HG03575 (cell line): ENCODE results near the gene QSOX2.
"Not testable (repeated sequence)": the region's sequence is repeated elsewhere in the genome, so short reads cannot be mapped to it uniquely, and the experiment has no call there.

Source experiments
- ATAC-seq: cut with Tn5 transposase; IDR thresholded peaks from one replicate; pipeline ENCODE4 v1.9.1; 2021; ENCODE audit not compliant: unreplicated experiment, insufficient number of reproducible peaks, low FRiP score; ENCODE audit errors: extremely low read depth

Gene QSOX2

DNA sequence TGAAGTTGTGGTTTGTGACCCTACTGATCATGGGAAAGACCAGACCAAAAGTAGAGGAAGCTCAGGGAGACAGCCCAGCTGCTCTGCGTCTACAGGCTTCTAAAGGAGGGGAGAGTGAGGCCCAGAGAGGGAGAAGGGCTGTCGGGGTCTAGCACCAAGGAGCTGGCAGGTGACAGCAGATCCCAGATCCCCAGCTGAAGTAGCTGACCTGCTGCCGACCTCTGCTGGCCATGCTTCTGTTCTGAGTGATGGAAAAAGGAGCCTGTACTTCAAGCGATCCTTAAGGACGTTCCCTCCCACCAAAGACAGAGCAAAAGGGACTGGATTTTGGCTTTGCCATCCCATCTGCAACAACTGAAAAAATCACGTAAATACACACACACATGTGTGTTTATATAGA lies 22.7 kb upstream of the QSOX2 start:
- no peak for ATAC-seq

- no peak for ATAC-seq
Measured at GRCh38 chr9:136267261-136268111, 21.9 kb upstream of the QSOX2 start.

DNA sequence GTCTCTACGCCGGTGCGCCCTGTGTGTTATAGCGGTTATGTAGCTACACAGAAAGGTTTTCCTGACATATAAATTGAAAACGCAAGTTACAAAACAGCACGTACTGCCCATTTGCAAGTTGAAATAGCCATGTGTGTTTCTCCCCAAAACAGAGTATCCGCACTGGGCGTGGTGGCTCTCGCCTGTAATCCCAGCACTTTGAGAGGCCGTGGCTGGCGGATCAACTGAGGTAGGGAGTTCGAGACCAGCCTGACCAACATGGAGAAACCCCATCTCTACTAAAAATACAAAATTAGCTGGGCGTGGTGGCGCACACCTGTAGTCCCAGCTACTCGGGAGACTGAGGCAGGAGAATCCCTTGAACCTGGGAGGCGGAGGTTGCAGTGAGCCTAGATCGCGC lies 21.0 kb upstream of the QSOX2 start:
- ATAC-seq, result not testable (repeated sequence)

DNA sequence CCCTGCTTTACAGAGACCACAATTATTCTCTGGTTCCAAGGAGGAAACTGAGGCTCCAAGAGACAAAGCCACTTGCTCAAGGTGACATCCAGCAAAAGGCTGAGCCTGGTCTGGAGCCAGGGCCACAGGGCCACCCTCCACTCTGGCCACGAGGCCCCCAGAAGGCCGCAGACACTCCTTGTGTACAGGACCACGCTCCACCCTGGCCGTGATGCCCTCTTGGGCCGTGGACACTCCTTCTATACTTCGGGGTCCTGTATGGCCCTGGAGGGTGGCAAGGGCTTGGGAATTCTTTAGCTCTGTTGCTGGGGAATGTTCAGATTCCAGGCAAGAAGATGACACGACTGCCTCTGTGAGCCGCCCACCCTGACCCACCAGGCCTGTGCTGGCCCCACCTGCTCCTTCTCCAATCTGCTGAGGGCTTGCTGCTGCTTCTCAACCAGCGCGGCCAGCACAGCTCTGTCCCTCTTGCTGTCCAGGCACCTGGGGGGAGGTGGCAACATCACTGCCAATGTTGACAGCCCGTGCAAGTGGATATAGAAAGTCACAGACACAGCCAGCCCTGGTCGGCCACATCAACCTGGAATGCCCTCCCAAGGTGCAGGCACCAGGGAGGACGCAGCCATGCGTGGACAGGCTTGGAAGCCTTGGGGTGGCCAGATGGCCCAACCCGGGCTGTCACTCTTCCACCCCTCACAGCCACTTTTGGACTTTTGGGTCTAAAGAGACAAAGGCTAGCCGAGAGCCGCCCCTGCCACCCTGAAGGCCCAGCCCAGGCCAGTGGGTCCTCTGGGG lies 20.1 kb upstream of the QSOX2 start:
- no peak for ATAC-seq

DNA sequence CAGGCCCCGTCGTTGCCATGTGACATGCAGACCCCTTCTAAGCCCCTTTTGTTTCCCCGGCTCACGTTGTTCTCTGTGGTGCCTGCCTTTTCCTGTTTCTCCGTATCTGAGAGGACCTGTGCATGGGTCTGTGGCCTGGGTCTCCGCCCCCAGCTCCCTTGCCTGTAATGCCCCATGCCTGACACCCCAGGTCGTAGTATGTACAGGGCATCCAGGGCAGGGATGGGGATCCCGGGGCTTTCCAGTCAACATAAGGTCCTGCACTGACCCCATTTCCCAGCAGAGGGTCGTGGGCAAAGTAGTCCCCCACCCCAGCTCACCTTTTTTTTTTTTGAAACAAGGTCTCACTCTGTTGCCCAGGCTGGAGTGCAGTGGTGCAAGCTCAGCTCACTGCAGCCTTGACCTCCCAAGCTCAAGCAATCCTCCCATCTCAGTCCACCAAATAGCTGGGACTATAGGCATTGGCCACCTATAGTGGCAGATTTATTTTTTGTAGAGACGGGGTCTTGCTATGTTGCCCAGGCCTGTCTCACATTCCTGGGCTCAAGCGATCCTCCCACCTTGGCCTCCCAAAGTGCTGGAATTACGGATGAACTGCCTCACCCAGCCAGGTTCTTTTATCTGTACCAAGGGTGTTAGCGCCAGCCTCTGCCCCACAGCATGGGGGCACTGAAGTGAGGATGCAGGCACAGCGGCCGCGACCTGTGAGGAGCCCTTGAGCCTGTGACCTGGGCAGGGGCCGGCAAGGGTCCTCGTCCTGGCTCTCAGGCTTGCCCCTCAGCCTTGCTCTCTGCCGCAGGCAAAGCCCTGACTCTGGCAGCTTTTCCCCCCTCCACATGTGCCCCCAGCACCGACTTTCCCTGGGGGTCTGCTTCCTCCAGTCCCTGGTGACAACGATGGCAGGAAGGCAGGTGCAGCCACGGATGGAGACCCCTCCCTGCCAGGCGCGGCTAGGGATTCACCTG lies 19.1 kb upstream of the QSOX2 start:
- no peak for ATAC-seq

GRCh38 chr9:136264031-136264430 lies 18.4 kb upstream of the QSOX2 start:
- ATAC-seq, result no peak

GRCh38 chr9:136262671-136263178 lies 17.1 kb upstream of the QSOX2 start:
- ATAC-seq, result no peak

DNA sequence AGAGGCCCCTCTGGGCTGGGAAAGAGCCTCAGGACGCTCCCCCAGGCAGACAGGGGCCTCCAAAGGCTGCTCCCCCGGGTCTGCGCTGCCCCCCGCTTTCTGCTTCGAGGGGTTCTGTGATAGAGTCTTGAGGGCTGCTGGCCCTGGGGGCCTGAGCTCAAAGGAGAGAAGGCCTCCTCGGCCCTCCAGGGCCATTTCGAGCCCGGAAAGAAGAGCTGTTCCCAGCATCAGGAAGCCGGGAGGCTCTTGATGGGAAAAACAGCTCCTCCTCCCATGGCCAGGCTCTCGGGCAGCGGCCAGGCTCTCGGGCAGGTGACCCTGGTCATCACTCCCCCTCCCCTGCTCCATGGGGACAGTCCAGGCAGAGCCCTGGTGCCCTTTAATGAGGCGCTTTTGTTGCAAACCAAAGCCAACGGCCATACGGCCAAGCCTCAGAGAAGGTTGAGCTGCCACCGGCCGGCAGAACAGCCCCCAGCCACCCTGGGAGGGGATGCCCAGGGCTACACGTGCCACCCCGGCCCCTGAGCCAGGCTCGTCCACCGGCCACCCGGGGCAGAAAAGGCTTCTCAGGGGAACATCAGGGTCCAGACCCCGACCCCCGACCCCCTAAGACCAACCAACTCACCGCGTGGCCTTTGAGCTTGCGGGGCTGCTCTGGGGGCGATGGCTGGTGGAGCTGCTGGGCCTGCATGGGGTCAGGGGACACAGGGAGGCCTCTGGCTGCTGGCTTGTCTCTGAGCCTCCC lies 16.2 kb upstream of the QSOX2 start:
- no peak for ATAC-seq

- no peak for ATAC-seq
Measured at GRCh38 chr9:136260936-136261472, 15.4 kb upstream of the QSOX2 start.

- no peak for ATAC-seq
Measured at GRCh38 chr9:136260521-136260920, 14.9 kb upstream of the QSOX2 start.

GRCh38 chr9:136259836-136260235 lies 14.2 kb upstream of the QSOX2 start:
- ATAC-seq, result no peak

DNA sequence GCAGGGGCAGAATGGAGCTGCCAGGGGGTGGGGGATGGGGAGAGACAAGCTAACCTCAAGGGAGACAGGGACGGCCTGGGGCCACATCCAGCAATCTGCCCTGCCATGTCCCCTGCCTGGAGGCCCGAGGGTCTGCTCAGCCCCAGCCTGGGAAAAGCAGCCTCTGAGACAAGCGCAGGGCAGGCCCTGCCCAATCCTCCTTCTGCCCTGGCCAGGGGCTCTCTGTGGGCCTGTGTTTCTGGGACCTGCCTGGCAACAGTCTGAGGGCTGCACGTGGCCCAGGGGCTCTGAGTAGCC lies 13.9 kb upstream of the QSOX2 start:
- ATAC-seq, result no peak

DNA sequence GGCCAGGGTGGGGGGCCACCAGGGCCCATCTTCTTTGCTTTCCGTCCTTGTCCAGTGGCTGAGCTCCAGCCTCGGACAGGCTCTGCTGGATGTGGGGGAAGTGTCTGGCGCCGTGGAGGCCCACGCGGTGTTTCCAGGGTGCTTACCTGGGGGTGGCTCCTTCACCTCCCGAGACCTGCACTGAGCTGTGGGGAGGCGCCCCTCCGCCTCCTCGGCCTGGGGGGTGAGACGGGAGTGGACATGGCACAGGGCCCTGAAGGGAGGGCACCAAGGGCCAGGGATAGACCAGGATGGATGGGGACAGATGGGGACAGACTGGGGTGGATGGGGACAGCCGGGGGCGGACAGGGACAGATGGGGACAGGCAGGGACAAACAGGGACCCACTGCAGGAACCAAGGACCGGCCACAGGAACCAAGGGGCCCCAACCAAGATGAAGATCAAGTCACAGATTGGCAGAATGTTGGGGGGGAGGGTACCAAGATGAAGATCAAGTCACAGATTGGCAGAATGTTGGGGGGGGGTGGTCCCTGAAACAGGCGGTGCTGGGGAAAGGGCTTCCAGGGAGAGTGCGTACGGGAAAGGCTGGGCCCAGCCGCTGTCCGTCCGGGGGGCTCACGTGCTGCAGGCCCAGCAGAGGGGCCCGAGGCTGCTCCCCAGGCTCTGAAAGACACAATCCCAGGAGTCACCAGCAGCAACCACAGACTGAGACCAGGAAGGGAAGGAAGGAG lies 13.3 kb upstream of the QSOX2 start:
- no peak for ATAC-seq

DNA sequence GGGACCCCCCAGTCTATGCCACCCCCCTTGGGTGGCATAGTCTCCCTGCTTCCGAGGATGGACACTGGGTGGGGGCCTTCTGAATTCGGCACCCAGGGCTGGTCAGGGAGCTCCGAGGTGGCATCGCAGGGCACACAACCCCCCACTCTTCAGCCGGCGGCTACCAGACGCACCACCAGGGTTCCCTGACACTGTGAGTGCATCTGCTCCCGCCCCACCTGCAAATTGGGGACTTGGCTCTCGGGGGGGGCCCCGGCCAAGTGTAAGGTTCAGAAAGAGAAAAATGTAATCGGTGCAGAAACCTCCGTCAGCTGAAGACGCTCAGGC lies 12.7 kb upstream of the QSOX2 start:
- ATAC-seq, result no peak

DNA sequence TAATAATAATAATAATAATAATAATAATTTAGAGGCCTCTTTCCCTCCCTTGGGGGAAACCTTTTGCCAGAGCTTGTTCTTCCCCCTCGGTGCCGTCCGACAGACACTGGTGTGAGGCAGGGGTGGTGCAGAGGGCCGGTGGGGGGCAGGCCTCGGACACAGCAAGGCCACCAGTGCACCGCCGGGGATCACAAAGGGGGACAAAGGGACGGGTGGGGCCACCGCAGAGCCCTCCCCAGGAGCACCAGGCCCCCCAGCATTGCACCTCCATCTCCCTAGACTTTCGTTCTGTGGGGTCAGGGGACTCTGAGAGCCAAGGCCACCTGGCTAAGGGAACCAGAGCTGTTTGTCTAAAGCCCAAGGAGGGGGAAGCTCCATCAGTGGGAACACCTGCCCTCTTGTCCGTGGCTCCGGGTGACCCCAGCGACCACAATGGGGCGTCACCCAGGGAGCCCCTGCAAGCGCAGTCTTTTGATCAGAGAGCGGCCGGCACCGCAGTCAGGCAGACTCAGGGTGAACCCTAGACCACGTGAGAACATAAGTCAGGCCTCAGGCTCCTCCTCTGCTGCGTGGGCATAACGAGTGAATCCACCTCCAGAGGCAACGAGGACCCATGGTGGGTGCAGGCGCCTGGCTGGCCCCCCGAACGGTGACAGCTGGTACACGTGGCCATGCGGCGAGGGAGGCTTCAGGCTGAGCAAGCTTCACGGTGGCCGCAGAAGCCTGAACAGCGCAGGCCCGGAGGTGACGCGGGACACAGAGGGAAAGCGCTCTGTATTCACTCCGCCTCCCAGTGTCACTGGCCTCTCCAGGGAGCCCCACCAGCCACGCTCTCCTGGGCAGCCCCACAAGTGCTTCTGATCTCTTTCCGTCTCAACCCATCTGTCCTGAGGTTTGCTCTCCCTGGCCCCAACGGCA lies 12.0 kb upstream of the QSOX2 start:
- no peak for ATAC-seq

DNA sequence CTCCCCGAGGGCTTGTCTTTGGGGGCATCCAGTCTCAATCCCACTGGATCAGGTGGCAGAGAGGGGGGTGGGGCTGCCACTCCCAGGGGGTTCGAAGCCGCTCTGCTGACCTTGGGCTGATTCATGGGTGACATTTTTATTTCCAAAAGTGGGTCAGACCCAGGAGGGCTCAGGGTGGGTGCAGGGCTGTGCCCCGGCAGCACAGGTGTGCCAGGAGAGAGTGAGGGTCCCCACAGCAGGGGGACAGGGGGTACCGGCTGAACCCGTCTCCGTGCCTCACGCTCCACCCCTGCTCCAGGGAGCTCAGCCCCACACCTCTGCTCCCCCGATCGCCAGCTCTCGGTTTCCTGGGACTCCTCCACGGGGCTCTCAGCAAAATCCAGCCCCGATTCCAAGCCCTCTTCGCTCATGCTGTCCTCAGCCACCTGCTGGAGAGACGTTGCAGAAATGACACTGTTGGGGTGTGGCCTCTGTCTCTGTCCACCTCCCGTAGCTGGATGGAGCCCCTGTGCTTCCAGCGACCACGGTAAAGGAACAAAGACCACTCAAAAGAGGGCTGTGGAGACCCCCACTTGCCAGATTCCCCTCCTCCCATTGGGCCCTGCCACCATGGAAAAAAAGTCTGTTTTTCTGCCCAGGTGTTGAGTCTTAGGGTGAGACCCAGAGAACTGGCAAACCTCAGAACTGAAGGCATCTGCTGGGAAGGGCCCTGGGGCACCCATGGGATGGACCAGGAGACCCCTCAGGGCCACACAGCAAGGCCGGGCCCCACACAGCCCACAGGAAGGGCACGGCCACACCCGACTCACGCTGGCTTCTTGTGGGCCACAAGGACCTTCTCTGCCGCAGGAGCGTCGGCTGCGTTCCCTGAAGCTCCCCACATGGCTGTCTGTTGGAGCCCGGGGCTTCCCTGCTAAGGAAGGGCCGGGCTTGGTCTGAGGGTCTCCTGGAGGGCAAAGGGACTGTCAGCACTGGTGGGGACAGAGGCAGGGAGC lies 10.6 kb upstream of the QSOX2 start:
- no peak for ATAC-seq
